ENCODE data around the gene PTPRD.

- TF ChIP-seq, protein P1, sequence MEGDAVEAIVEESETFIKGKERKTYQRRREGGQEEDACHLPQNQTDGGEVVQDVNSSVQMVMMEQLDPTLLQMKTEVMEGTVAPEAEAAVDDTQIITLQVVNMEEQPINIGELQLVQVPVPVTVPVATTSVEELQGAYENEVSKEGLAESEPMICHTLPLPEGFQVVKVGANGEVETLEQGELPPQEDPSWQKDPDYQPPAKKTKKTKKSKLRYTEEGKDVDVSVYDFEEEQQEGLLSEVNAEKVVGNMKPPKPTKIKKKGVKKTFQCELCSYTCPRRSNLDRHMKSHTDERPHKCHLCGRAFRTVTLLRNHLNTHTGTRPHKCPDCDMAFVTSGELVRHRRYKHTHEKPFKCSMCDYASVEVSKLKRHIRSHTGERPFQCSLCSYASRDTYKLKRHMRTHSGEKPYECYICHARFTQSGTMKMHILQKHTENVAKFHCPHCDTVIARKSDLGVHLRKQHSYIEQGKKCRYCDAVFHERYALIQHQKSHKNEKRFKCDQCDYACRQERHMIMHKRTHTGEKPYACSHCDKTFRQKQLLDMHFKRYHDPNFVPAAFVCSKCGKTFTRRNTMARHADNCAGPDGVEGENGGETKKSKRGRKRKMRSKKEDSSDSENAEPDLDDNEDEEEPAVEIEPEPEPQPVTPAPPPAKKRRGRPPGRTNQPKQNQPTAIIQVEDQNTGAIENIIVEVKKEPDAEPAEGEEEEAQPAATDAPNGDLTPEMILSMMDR (IDR thresholded peaks at IDR 0.05 in 2 of 3, conservative IDR thresholded peaks at IDR 0.05 in 1 of 3; ENCODE audit: borderline replicate concordance in 1 of 3, insufficient read depth in 1 of 3, low read depth in 2 of 3, low read length in 2 of 3), result no peak
- TF ChIP-seq CEBPB (IDR thresholded peaks at IDR 0.05; ENCODE audit: low read depth) (no peak), SP1 (IDR thresholded peaks at IDR 0.05; ENCODE audit: low read depth) (no peak), ZNF274 (IDR thresholded peaks at IDR 0.05; ENCODE audit: low read depth, low read length) (no peak), POLR2AphosphoS5 (IDR thresholded peaks at IDR 0.05; ENCODE audit: low read depth, low read length) (no peak), EZH2 (IDR thresholded peaks at IDR 0.05) (no peak), POLR2A (IDR thresholded peaks at IDR 0.05; ENCODE audit: borderline replicate concordance, extremely low read depth, insufficient read depth, insufficient read length) (no peak), ELF1 (IDR thresholded peaks at IDR 0.05; ENCODE audit: borderline replicate concordance, low read depth) (no peak), YY1 (IDR thresholded peaks at IDR 0.05; ENCODE audit: extremely low read depth, insufficient replicate concordance, low read depth, low read length) (no peak), ZFX (IDR thresholded peaks at IDR 0.05) (no peak)
These were observed 2332.0 kb downstream of the PTPRD start for GRCh38 chr9:8280811-8281210.
